ENCODE data around the gene CTPS2.

- TF ChIP-seq FOS (IDR thresholded peaks at IDR 0.05; ENCODE audit: borderline replicate concordance, insufficient read depth, low read length) (no peak), CTCF (IDR thresholded peaks at IDR 0.05; ENCODE audit: extremely low read depth in 1 of 2, insufficient read depth in 1 of 2, low read depth in 1 of 2, low read length in 2 of 2) (no peak), EZH2 (IDR thresholded peaks at IDR 0.05; ENCODE audit: borderline replicate concordance, low read depth, low read length, severe bottlenecking) (no peak)
Measured at GRCh38 chrX:16722481-16722880, 10.0 kb upstream of the CTPS2 start.

Measured in endothelial cell of umbilical vein (primary cell).